SU-DHL-6 (cell line): ENCODE data around the gene VWA5B1.

Experiments
- CTCF ChIP-seq: fragments of 200-600 bp; sonication (generic); IDR thresholded peaks from one replicate; pipeline ENCODE4 v1.5.1; 2017; ENCODE audit warnings: antibody characterized with exemption, mild to moderate bottlenecking, low read length, moderate library complexity; ENCODE audit not compliant: insufficient read depth, poor library complexity, severe bottlenecking
- EZH2phosphoT487 ChIP-seq: fragments of 200-600 bp; sonication (generic), shearing (Covaris generic); conservative IDR thresholded peaks from 2 replicates; pipeline ENCODE4 v1.6.1; 2018; ENCODE audit warnings: mild to moderate bottlenecking, antibody characterized with exemption, low read length, moderate library complexity, mixed read lengths

GRCh38 chr1:20278692-20279130, 12.0 kb upstream of the VWA5B1 start:
- TF ChIP-seq CTCF (no peak), EZH2phosphoT487 (no peak)
